Adipocyte (in vitro differentiated cells): ENCODE results near the gene TLL1.

Source experiments
- DNase-seq: peaks from one replicate; pipeline ENCODE4 v3.0.0-alpha.2; 2015; ENCODE audit warnings: low read depth
- H3K27me3 ChIP-seq: replicated peaks from 2 replicates; pipeline ENCODE4 v1.7.0; 2013; ENCODE audit warnings: mild to moderate bottlenecking, low read length, moderate library complexity; ENCODE audit not compliant: control insufficient read depth, insufficient read depth
- H3K36me3 ChIP-seq: 2 replicates; pipeline ENCODE4 v1.7.0; 2013; ENCODE audit warnings: low read length, mild to moderate bottlenecking, moderate library complexity; ENCODE audit not compliant: control insufficient read depth, insufficient read depth, severe bottlenecking
- H3K4me1 ChIP-seq: 2 replicates; pipeline ENCODE4 v1.7.0; 2013; ENCODE audit warnings: mild to moderate bottlenecking, low read length, moderate library complexity; ENCODE audit not compliant: control insufficient read depth, insufficient read depth
- H3K4me3 ChIP-seq: 2 replicates; pipeline ENCODE4 v1.7.0; 2013; ENCODE audit warnings: mild to moderate bottlenecking, low read length, moderate library complexity
- H3K9ac ChIP-seq: 2 replicates; pipeline ENCODE4 v1.7.0; 2013; ENCODE audit warnings: mild to moderate bottlenecking, low read length, moderate library complexity
- H3K9me3 ChIP-seq: 2 replicates; pipeline ENCODE4 v1.7.0; 2013; ENCODE audit warnings: mild to moderate bottlenecking, low read length, moderate library complexity; ENCODE audit not compliant: control insufficient read depth

TLL1 gene

DNA sequence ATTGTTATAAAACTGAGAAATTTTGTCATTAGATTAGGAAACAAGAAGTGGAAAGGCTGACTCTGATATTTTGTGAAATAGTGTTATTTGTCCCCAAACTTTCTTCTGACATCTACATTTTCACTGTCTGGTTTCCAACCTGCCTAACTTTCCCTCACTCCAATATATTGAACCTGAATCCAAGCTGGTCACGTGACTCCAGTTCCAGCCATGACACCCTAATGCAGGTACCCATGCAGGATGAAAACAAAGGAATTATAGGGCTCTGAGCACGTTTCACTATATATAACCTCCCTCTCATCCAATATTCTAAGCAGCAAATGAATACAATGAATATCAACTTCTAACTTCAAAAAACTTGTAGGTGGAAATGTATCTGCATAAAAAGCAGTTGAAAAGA, 231.6 kb downstream of the TLL1 start:
- no peaks in the 10 kb centered on the region for H3K27me3 ChIP-seq
- no peaks in the 10 kb centered on the region for H3K4me1 ChIP-seq
- DNase-seq = no peak
- H3K4me3 ChIP-seq = no peak overlapping the region
- peaks cover 4% of the 10 kb centered on the region for H3K9me3 ChIP-seq
- H3K9ac ChIP-seq = no peak overlapping the region
- no peaks in the 10 kb centered on the region for H3K36me3 ChIP-seq

DNA sequence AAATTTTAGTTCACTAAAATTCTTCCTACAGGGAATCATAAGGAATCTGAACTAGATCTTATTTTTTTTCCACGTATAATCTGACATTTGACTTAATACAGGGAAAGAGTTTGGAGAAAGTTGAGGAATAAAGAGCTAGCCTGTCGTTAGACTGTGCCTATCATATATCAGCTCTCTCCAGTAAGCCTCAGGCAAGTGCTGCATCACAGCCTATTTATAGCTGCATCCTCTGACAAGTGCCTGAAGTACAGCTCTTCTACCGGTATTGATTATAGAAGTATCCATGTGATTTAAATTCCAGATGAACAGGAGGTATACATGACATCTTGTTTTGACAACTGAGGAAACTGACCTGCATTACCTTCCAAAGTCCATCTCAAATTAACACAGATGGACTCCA, 248.9 kb downstream of the TLL1 start:
- no peak overlapping the region for H3K4me3 ChIP-seq
- no peaks in the 10 kb centered on the region for H3K36me3 ChIP-seq
- no peaks in the 10 kb centered on the region for H3K9me3 ChIP-seq
- no peak overlapping the region for H3K9ac ChIP-seq
- peak; percentile 51 for DNase-seq
- no peaks in the 10 kb centered on the region for H3K4me1 ChIP-seq
- H3K27me3 ChIP-seq = no peaks in the 10 kb centered on the region

DNA sequence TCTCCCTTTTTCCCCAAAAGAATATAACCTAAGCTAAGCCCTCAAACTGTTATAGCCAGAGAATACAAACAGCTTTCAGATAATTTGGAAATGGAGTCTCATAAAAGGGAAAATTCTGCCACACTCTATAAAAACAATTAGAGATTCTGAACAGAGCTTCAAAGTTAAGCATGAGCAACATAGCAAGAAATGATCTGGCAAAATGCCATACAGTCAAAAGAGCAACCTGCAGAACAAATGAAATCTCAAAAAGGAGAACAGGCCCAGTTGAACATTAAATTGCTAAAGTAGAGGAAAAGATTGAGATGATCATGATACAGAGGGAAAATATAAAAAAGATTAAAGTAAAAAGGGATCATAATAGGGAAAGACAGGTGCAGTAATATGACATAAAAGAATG, 250.5 kb downstream of the TLL1 start:
- Histone ChIP-seq H3K4me1 (peaks cover 6% of the 10 kb centered on the region), H3K9me3 (no peaks in the 10 kb centered on the region), H3K27me3 (no peaks in the 10 kb centered on the region), H3K36me3 (no peaks in the 10 kb centered on the region), H3K4me3 (no peak overlapping the region), H3K9ac (no peak overlapping the region)
- no peak for DNase-seq

- Histone ChIP-seq H3K4me3 (no peak overlapping the region), H3K27me3 (peaks cover 3% of the 10 kb centered on the region), H3K4me1 (peaks cover 7% of the 10 kb centered on the region), H3K36me3 (no peaks in the 10 kb centered on the region), H3K9ac (no peak overlapping the region), H3K9me3 (peaks cover 9% of the 10 kb centered on the region)
- DNase-seq = peak; percentile 81
These were observed 255.4 kb downstream of the TLL1 start for GRCh38 chr4:166128403-166128802.

DNA sequence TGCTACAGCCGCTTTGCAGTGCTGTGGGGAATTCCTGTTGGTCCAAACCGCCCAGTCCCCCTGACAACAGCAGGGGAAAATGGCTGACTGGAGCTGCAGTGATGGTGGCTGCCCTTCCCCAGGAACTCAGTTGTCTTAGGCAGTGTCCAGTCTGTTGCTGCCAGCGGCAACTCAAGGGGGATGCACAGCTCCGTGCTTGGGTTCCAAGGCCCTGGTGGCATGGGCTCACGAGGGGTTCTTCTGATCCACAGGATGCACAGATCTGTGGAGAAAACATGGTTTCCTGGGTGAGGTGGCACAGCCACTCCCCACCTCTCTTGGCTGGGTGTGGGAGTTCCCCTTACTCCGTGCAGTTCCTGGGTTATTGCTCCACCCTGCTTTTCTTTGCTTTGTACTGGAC, 261.2 kb downstream of the TLL1 start:
- H3K36me3 ChIP-seq = no peaks in the 10 kb centered on the region
- no peak overlapping the region for H3K4me3 ChIP-seq
- no peak overlapping the region for H3K9ac ChIP-seq
- peaks cover 8% of the 10 kb centered on the region for H3K27me3 ChIP-seq
- peaks cover 9% of the 10 kb centered on the region for H3K9me3 ChIP-seq
- no peak for DNase-seq
- no peaks in the 10 kb centered on the region for H3K4me1 ChIP-seq

DNA sequence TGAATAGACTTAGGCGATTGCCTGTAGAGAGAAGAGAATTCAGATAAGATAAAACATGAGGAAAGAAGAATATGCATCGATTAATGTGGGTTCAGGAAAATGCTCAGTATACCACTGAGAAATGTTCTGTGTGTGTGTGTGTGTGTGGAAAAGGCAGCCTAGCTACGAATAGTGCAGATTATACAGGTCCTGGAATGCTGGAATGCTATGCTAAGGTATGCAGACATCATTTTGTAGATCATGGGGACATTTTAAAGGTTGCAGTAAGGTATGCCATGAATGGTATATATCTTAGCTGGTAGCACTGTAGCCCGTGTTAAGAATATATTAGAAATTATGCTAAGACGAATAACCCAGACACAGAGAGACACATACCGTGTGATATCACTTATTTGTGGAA, 267.9 kb downstream of the TLL1 start:
- Histone ChIP-seq H3K36me3 (no peaks in the 10 kb centered on the region), H3K4me1 (no peaks in the 10 kb centered on the region), H3K9me3 (no peaks in the 10 kb centered on the region), H3K27me3 (peaks cover 38% of the 10 kb centered on the region), H3K4me3 (no peak overlapping the region), H3K9ac (no peak overlapping the region)
- no peak for DNase-seq

DNA sequence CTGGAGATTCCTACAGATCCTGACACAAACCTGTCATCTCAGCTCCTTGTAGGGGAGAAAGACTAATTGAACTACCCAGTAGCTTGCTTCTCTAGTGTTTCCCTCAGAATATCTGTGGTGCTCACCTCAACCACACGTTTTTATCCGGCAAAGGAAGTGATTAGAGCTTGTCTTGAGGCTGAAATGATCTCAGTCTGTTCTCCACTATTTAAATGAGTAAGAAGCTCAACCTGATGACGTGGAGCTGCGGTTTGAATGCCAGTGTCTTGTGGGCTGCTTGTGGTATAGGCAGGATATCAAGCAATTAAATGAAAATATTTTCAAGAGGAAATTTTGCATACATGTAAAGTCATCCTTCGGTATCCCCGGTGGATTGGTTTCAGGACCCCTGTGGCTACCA, 270.2 kb downstream of the TLL1 start:
- Histone ChIP-seq H3K36me3 (no peaks in the 10 kb centered on the region), H3K4me3 (no peak overlapping the region), H3K9ac (no peak overlapping the region), H3K9me3 (no peaks in the 10 kb centered on the region), H3K27me3 (peaks cover 51% of the 10 kb centered on the region), H3K4me1 (no peaks in the 10 kb centered on the region)
- DNase-seq = no peak

DNA sequence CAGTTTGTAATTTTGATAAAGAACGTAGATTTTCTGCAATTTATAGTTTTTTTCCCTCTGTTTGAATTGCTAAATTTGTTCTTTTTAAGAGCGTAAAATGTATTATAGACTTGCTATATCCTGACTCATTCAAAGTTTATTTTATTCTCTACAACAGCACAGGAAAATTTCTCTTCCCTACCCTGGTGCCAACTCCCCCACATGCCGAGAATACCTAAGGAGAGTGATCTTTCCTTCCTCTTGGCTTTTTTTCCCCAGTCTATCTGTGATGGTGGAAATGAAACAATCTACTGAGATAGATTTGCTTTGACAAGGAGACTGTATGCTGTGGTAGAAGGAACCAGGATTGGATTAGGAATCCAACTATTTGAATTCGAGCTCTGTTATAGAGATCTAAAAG, 271.6 kb downstream of the TLL1 start:
- Histone ChIP-seq H3K4me1 (no peaks in the 10 kb centered on the region), H3K9ac (no peak overlapping the region), H3K9me3 (no peaks in the 10 kb centered on the region), H3K36me3 (no peaks in the 10 kb centered on the region), H3K27me3 (peaks cover 56% of the 10 kb centered on the region), H3K4me3 (no peak overlapping the region)
- DNase-seq = no peak

DNA sequence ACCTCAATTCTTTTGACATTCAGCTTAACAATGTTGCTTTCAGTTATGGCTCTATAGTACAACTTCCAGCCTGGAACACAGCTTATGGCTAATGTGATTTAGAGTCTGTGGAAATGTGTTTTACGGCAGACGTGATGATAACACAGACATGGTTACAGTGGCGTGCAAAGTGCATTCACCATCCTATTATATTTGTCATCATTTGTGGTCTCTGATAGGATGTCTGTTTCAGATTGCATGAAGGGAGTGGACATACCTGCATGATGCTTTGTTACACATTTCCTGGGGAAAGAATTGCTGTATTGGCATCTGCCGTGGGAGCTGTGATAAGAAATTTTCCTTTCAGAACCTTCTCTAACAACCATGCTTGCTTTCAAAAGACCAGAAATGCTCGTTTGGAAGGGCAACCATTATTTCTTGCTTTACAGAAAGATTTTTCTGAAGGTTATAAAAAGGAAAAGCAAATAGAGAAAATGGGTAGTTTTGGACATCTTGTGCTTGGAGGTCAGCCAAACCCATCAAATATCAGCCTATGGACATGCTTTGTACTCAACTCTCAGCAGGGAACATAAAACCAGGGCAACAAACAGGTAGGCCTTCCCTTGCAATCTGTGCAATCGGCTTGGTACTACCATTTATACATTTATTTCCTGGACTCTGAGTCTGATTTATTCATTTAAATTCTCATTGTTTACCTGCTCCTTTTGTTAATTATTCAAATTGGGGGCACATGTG, 273.9 kb downstream of the TLL1 start:
- Histone ChIP-seq H3K27me3 (peaks cover 60% of the 10 kb centered on the region), H3K9me3 (no peaks in the 10 kb centered on the region), H3K36me3 (no peaks in the 10 kb centered on the region), H3K4me1 (no peaks in the 10 kb centered on the region), H3K9ac (no peak overlapping the region), H3K4me3 (no peak overlapping the region)
- no peak for DNase-seq
